Hepatocyte (in vitro differentiated cells): ENCODE data around the gene PALLD. TPM values are rescaled to one million over a fixed set of nuclear protein-coding genes. Genes with fewer than 3 reads are reported as not detected.

Experiments used
- DNase-seq: peaks from one replicate; pipeline ENCODE4 v3.0.0-alpha.2; 2016; ENCODE audit warnings: low spot score
- H2AFZ ChIP-seq: fragments of 200-600 bp; sonication (generic); 2 replicates; pipeline ENCODE4 v1.6.0; 2016; ENCODE audit warnings: antibody characterized with exemption, mild to moderate bottlenecking
- H3K27ac ChIP-seq: fragments of 200-600 bp; sonication (generic); 2 replicates; pipeline ENCODE4 v1.5.1; 2016; ENCODE audit warnings: mild to moderate bottlenecking
- H3K27me3 ChIP-seq: fragments of 200-600 bp; sonication (generic); 2 replicates; pipeline ENCODE4 v1.6.1; 2016
- H3K36me3 ChIP-seq: fragments of 200-600 bp; sonication (generic); replicated peaks from 2 replicates; pipeline ENCODE4 v1.5.1; 2016; ENCODE audit warnings: low read depth; ENCODE audit not compliant: insufficient read depth
- H3K4me1 ChIP-seq: fragments of 200-600 bp; sonication (generic); 2 replicates; pipeline ENCODE4 v1.5.1; 2016; ENCODE audit warnings: mild to moderate bottlenecking, moderate library complexity; ENCODE audit not compliant: insufficient read depth
- H3K4me2 ChIP-seq: fragments of 200-600 bp; sonication (generic); 2 replicates; pipeline ENCODE4 v1.6.0; 2016
- H3K4me3 ChIP-seq: fragments of 200-600 bp; sonication (generic); 2 replicates; pipeline ENCODE4 v1.5.1; 2016; ENCODE audit warnings: mild to moderate bottlenecking
- H3K79me2 ChIP-seq: fragments of 200-600 bp; sonication (generic); 2 replicates; pipeline ENCODE4 v1.6.0; 2017; ENCODE audit warnings: mild to moderate bottlenecking
- H3K9me2 ChIP-seq: fragments of 200-600 bp; sonication (generic); replicated peaks from 2 replicates; pipeline ENCODE4 v1.6.0; 2017; ENCODE audit warnings: mild to moderate bottlenecking; ENCODE audit not compliant: insufficient read depth
- H3K9me3 ChIP-seq: fragments of 200-600 bp; sonication (generic); 2 replicates; pipeline ENCODE4 v1.5.1; 2016; ENCODE audit warnings: low read depth, mild to moderate bottlenecking
- H4K20me1 ChIP-seq: fragments of 200-600 bp; sonication (generic); 2 replicates; pipeline ENCODE4 v1.6.0; 2016; ENCODE audit warnings: mild to moderate bottlenecking; ENCODE audit not compliant: insufficient read depth, poor library complexity, severe bottlenecking
- CTCF ChIP-seq: fragments of 200-600 bp; sonication (generic); IDR thresholded peaks from 2 replicates; pipeline ENCODE4 v1.5.1; 2016; ENCODE audit warnings: antibody characterized with exemption, mild to moderate bottlenecking; ENCODE audit not compliant: poor library complexity
- EZH2 ChIP-seq: fragments of 200-600 bp; sonication (generic); IDR thresholded peaks from 2 replicates; pipeline ENCODE4 v1.6.1; 2016; ENCODE audit warnings: antibody characterized with exemption, mild to moderate bottlenecking, borderline replicate concordance
- EZH2phosphoT487 ChIP-seq: fragments of 200-600 bp; sonication (generic); IDR thresholded peaks from one replicate; pipeline ENCODE4 v1.6.1; 2018; ENCODE audit warnings: antibody characterized with exemption, mild to moderate bottlenecking, low read depth, moderate library complexity; ENCODE audit not compliant: unreplicated experiment, severe bottlenecking
- WGBS: methylation state at CpG from one replicate; pipeline ENCODE4 v1.1.6; 2016; ENCODE audit warnings: low lambda C conversion rate; ENCODE audit errors: missing lambda C conversion rate; 5-methylcytosine and 5-hydroxymethylcytosine counted together
- polyA plus RNA-seq: library from polyadenylated mRNA; unstranded; fragments of >200 nt; fragmentation: Nextera tagmentation; extraction: Ambion mirVana; gene quantifications from 2 replicates; pipeline ENCODE4 v1.2.1, GENCODE V29; 2016
- total RNA-seq: library from RNA; depleted of rRNA; stranded (reverse); fragments of >200 nt; gene quantifications from 2 replicates; pipeline ENCODE4 v1.2.3, GENCODE V29; 2014

PALLD gene
- total and polyA plus RNA-seq, 2 experiments from 2014 or later: 82.7 to 85.2 TPM

GRCh38 chr4:168683595-168683994, 186.7 kb downstream of the PALLD start:
- TF ChIP-seq EZH2: no peak
- no peak for TF ChIP-seq EZH2phosphoT487
- TF ChIP-seq CTCF: no peak
- no peaks in the 10 kb centered on the region for H3K9me3 ChIP-seq
- H3K4me2 ChIP-seq: no peak overlapping the region
- H4K20me1 ChIP-seq: no peaks in the 10 kb centered on the region
- H2AFZ ChIP-seq: no peak overlapping the region
- no peak overlapping the region for H3K27ac ChIP-seq
- H3K36me3 ChIP-seq: no peaks in the 10 kb centered on the region
- no peaks in the 10 kb centered on the region for H3K27me3 ChIP-seq
- no peak overlapping the region for H3K4me3 ChIP-seq
- DNase-seq: no peak
- H3K79me2 ChIP-seq: no peaks in the 10 kb centered on the region
- 70% methylated on average over 1 of the region's 1 CpG for WGBS
- no peaks in the 10 kb centered on the region for H3K9me2 ChIP-seq
- H3K4me1 ChIP-seq: peaks cover 3% of the 10 kb centered on the region

DNA sequence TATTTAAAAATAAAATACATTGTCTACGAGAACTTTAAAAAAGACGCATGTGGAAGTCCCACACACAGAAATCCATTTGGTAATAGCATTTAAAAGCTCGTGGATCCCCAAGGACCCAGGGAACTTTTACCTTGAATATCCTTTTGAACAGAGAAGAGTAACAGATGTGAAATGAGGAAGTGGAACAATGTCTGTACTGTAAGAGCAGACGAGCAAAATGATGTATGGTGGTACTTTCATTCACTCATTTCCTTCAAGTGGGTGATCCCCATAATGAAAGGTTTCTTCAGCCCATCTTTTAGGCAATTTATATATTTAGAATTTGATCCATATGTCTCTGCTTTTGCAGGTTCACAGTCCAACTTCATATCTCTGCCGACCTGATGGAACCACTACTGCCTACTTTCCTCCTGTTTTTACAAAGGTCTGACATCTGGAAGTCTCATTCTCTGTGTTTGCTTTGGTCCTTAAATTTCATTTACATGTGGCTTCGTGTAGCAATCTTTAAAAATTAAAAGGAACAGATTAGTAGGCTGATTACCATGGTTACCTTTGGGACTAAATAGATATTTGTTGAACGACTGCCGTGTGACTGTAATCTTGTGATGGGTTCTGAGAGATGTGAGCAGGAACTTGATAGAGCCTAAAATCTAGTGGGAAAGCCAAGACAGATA, 188.4 kb downstream of the PALLD start:
- Histone ChIP-seq H3K9me3 (no peaks in the 10 kb centered on the region), H3K4me1 (no peaks in the 10 kb centered on the region), H2AFZ (no peak overlapping the region), H3K4me3 (no peak overlapping the region), H3K27me3 (no peaks in the 10 kb centered on the region), H3K4me2 (no peak overlapping the region), H4K20me1 (no peaks in the 10 kb centered on the region), H3K79me2 (no peaks in the 10 kb centered on the region), H3K36me3 (no peaks in the 10 kb centered on the region), H3K27ac (no peak overlapping the region), H3K9me2 (no peaks in the 10 kb centered on the region)
- no peak for DNase-seq
- 82% methylated on average over 8 of the region's 8 CpGs for WGBS
- TF ChIP-seq EZH2phosphoT487 (no peak), CTCF (no peak), EZH2 (no peak)

- H3K4me3 ChIP-seq: no peak overlapping the region
- no peaks in the 10 kb centered on the region for H3K79me2 ChIP-seq
- no peaks in the 10 kb centered on the region for H3K9me2 ChIP-seq
- no peak overlapping the region for H3K27ac ChIP-seq
- H3K9me3 ChIP-seq: no peaks in the 10 kb centered on the region
- TF ChIP-seq EZH2phosphoT487 (no peak), CTCF (no peak), EZH2 (no peak)
- peaks cover 22% of the 10 kb centered on the region for H3K4me1 ChIP-seq
- no peak overlapping the region for H2AFZ ChIP-seq
- H3K4me2 ChIP-seq: no peak overlapping the region
- DNase-seq: no peak
- H4K20me1 ChIP-seq: no peaks in the 10 kb centered on the region
- 93% methylated on average over 3 of the region's 3 CpGs for WGBS
- no peaks in the 10 kb centered on the region for H3K27me3 ChIP-seq
- no peaks in the 10 kb centered on the region for H3K36me3 ChIP-seq
These were observed 191.7 kb downstream of the PALLD start for GRCh38 chr4:168688584-168688983.

- TF ChIP-seq EZH2 (no peak), EZH2phosphoT487 (no peak), CTCF (no peak)
These were observed 192.9 kb downstream of the PALLD start for GRCh38 chr4:168689791-168690190.

More at GRCh38 chr4:168689791-168690190, 192.9 kb downstream of the PALLD start:
- no peak for DNase-seq
- Histone ChIP-seq H3K4me1 (peaks cover 32% of the 10 kb centered on the region), H3K9me3 (no peaks in the 10 kb centered on the region), H3K4me2 (no peak overlapping the region), H3K79me2 (no peaks in the 10 kb centered on the region), H3K4me3 (no peak overlapping the region), H2AFZ (no peak overlapping the region), H3K36me3 (no peaks in the 10 kb centered on the region), H4K20me1 (no peaks in the 10 kb centered on the region), H3K27ac (peak overlapping the region; percentile 13), H3K27me3 (no peaks in the 10 kb centered on the region), H3K9me2 (no peaks in the 10 kb centered on the region)
- WGBS: 62% methylated on average over 1 of the region's 1 CpG
